Breast epithelium (tissue), 4 donors: ENCODE measurements around the gene LGR4. TPM values are rescaled to one million over a fixed set of nuclear protein-coding genes. Genes with fewer than 3 reads are reported as not detected.
A peak's percentile ranks its signal among the peaks of the same experiment; 100 is the strongest.

Source experiments
- DNase-seq, 2 donors: peaks; one replicate each; pipeline ENCODE4 v3.0.0-alpha.2; 2019; ENCODE audit warnings: low spot score in 2 of 2
- H3K27ac ChIP-seq, 2 donors: fragments of 200-600 bp; sonication (generic) in 1 of 2; one replicate each; pipeline ENCODE4 v1.5.1; 2016 to 2019; ENCODE audit warnings: mild to moderate bottlenecking in 1 of 2
- H3K27me3 ChIP-seq, 2 donors: fragments of 200-600 bp; sonication (generic) in 1 of 2; one replicate each; pipeline versions ENCODE4 v1.5.1 to v1.6.0; 2017 to 2019; ENCODE audit warnings: control low read depth in 1 of 2, mild to moderate bottlenecking in 1 of 2
- H3K36me3 ChIP-seq: fragments of 200-600 bp; one replicate; pipeline ENCODE4 v1.5.1; 2019
- H3K4me1 ChIP-seq, 2 donors: fragments of 200-600 bp; sonication (generic); one replicate each; pipeline ENCODE4 v1.5.1; 2016 to 2019; ENCODE audit warnings: control low read depth in 1 of 2
- H3K4me3 ChIP-seq, 3 donors: fragments of 200-600 bp; sonication (generic); 1 replicate in 2 of 3; 2 replicates in 1 of 3; pipeline ENCODE4 v1.5.1; 2016 to 2019; ENCODE audit warnings: mild to moderate bottlenecking in 3 of 3, moderate library complexity in 2 of 3
- H3K9me3 ChIP-seq, 2 donors: fragments of 200-600 bp; sonication (generic) in 1 of 2; one replicate each; pipeline ENCODE4 v1.5.1; 2016 to 2019; ENCODE audit warnings: control low read depth in 1 of 2
- POLR2A ChIP-seq: fragments of 450-650 bp; IDR thresholded peaks from one replicate; pipeline ENCODE4 v1.6.1; 2016; ENCODE audit warnings: antibody characterized with exemption, mild to moderate bottlenecking, moderate library complexity
- POLR2AphosphoS5 ChIP-seq, 3 donors: sonication (generic); formaldehyde crosslinking; IDR thresholded peaks; one replicate each; pipeline ENCODE4 v1.6.1; 2017; ENCODE audit warnings: antibody characterized with exemption in 3 of 3
- intact Hi-C: fragments of 100-400 bp; cut with DNase I; formaldehyde crosslinking; loops from one replicate; pipeline ENCODE4 v1.15.1; 2023; ENCODE audit warnings: low total_unique reads
- total RNA-seq, 3 donors: library from RNA; depleted of rRNA; stranded (reverse); fragments of >200 nt; gene quantifications; one replicate each; pipeline ENCODE4 v1.1.0, GENCODE V29; 2016
- TF ChIP-seq, protein P1 (sequence below), 3 donors: fragments of 450-650 bp; IDR thresholded peaks; one replicate each; pipeline ENCODE4 v1.5.1; 2016 to 2017; ENCODE audit warnings: antibody characterized with exemption in 3 of 3, mild to moderate bottlenecking in 3 of 3, moderate library complexity in 3 of 3

LGR4 gene
- total RNA-seq, 3 donors from 2014 or later, result 28.5 to 93.7 (median 34.2) TPM

DNA sequence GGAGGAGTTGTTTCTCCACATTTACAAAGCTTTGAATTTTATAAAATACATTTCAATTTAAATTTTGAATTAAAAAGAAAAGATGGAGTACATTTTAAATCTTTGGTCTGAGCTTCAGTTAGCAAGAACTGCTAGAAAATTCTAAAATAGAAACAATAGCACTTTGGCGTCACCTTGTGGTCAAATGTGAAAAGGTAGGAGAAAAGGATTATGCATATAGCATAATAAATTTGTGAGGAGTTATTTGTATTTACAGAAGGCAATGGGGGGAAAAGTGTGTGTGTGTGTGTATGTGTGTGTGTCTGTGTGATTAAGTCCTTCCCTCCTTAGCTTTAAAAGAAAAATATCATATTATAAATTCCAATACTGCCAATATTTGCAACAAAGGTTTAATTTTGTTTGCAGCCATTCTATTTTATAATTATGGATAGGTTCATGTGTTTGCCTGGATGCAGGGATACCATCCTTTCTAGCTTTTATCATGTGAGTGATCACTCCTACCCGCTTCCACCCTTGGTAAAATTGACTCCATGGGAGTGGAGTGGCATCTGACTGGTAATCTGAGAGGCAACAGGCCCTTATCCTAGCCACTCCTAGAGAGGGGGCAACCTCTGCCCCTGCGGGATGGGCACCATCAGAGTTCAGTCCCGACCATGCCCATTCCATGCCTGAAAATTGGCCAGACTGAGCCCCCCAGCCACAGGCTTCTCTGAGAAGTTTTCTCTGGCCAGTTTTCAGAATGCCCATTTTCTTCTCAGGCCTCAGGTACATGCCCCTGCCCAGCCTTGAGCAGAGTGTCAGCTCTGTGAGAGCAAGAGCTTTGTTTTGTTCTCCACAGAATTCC is 13.6 kb upstream of the LGR4 start:
- no peaks in the 10 kb centered on the region for H3K27me3 ChIP-seq
- H3K4me1 ChIP-seq, result no peaks in the 10 kb centered on the region
- intact Hi-C loops, result no loop called here
- H3K36me3 ChIP-seq, result no peaks in the 10 kb centered on the region
- TF ChIP-seq, protein P1, sequence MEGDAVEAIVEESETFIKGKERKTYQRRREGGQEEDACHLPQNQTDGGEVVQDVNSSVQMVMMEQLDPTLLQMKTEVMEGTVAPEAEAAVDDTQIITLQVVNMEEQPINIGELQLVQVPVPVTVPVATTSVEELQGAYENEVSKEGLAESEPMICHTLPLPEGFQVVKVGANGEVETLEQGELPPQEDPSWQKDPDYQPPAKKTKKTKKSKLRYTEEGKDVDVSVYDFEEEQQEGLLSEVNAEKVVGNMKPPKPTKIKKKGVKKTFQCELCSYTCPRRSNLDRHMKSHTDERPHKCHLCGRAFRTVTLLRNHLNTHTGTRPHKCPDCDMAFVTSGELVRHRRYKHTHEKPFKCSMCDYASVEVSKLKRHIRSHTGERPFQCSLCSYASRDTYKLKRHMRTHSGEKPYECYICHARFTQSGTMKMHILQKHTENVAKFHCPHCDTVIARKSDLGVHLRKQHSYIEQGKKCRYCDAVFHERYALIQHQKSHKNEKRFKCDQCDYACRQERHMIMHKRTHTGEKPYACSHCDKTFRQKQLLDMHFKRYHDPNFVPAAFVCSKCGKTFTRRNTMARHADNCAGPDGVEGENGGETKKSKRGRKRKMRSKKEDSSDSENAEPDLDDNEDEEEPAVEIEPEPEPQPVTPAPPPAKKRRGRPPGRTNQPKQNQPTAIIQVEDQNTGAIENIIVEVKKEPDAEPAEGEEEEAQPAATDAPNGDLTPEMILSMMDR (IDR thresholded peaks at IDR 0.05), result peak; percentile 85 to 97 (median 96)
- TF ChIP-seq POLR2AphosphoS5 (IDR thresholded peaks at IDR 0.05), result no peak
- H3K27ac ChIP-seq, result no peak overlapping the region
- DNase-seq, result no peak
- no peaks in the 10 kb centered on the region for H3K9me3 ChIP-seq
- no peak overlapping the region for H3K4me3 ChIP-seq

GRCh38 chr11:27482793-27483192 is 10.2 kb upstream of the LGR4 start:
- no peaks in the 10 kb centered on the region for H3K27me3 ChIP-seq
- H3K36me3 ChIP-seq, result no peaks in the 10 kb centered on the region
- no peak for DNase-seq
- no peaks in the 10 kb centered on the region for H3K4me1 ChIP-seq
- H3K27ac ChIP-seq, result no peak overlapping the region
- TF ChIP-seq, protein P1 (IDR thresholded peaks at IDR 0.05), result no peak
- TF ChIP-seq POLR2AphosphoS5 (IDR thresholded peaks at IDR 0.05) (no peak), POLR2A (no peak)
- no peaks in the 10 kb centered on the region for H3K9me3 ChIP-seq
- intact Hi-C loops, result no loop called here
- H3K4me3 ChIP-seq, result no peak overlapping the region

DNA sequence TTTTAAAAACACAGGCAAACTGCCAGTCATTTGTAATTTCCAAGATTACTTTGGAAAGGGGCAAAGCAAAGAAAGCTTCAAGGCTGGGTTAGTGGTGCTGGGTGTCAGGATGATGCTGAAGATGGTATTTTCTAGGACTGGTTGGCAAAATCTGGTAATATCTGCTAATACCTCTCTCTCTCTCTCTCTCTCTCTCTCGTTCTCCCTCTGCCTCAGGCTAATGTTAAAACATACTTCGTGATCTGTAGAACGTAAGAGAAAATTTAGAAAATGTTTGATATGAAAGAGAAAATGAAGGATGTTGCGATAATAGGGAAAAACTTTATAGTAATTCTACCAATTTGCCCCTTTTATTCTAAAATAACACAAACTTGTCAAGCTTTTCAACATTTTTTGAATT is 9.4 kb upstream of the LGR4 start:
- intact Hi-C loops, result no loop called here
- no peaks in the 10 kb centered on the region for H3K9me3 ChIP-seq
- no peaks in the 10 kb centered on the region for H3K4me1 ChIP-seq
- DNase-seq, result no peak
- no peaks in the 10 kb centered on the region for H3K27me3 ChIP-seq
- H3K27ac ChIP-seq, result no peak overlapping the region
- H3K4me3 ChIP-seq, result no peak overlapping the region
- TF ChIP-seq, protein P1 (IDR thresholded peaks at IDR 0.05), result no peak
- TF ChIP-seq POLR2AphosphoS5 (IDR thresholded peaks at IDR 0.05) (no peak), POLR2A (no peak)
- no peaks in the 10 kb centered on the region for H3K36me3 ChIP-seq

GRCh38 chr11:27477831-27478230 is 5.2 kb upstream of the LGR4 start:
- Histone ChIP-seq H3K36me3 (no peaks in the 10 kb centered on the region), H3K27ac (no peak overlapping the region), H3K4me3 (no peak overlapping the region), H3K4me1 (no peaks in the 10 kb centered on the region), H3K9me3 (no peaks in the 10 kb centered on the region), H3K27me3 (no peaks in the 10 kb centered on the region)
- TF ChIP-seq POLR2AphosphoS5 (IDR thresholded peaks at IDR 0.05) (no peak), POLR2A (no peak)
- TF ChIP-seq, protein P1 (IDR thresholded peaks at IDR 0.05), result no peak
- no peak for DNase-seq
- intact Hi-C loops, result loop anchor here (5.0 kb wide), 1 partner anchor 171 kb away; no protein-coding TSS in a partner anchor

GRCh38 chr11:27477243-27477642 is 4.7 kb upstream of the LGR4 start:
- no peak for DNase-seq
- H3K27ac ChIP-seq, result no peak overlapping the region
- H3K4me1 ChIP-seq, result no peaks in the 10 kb centered on the region
- no peak overlapping the region for H3K4me3 ChIP-seq
- intact Hi-C loops, result loop anchor here (5.0 kb wide), 1 partner anchor 170 kb away; no protein-coding TSS in a partner anchor
- no peak for TF ChIP-seq POLR2A
- TF ChIP-seq, protein P1 (IDR thresholded peaks at IDR 0.05), result no peak
- no peak for TF ChIP-seq POLR2AphosphoS5 (IDR thresholded peaks at IDR 0.05)
- no peaks in the 10 kb centered on the region for H3K27me3 ChIP-seq
- H3K9me3 ChIP-seq, result no peaks in the 10 kb centered on the region
- no peaks in the 10 kb centered on the region for H3K36me3 ChIP-seq
